Common myeloid progenitor, CD34-positive (primary cell): Measurements from ENCODE around the gene MSX2. TPM values are rescaled to one million over a fixed set of nuclear protein-coding genes. Genes with fewer than 3 reads are reported as not detected.

Source experiments
- CTCF ChIA-PET: fragments of 350-600 bp; sonication (Branson Sonifier 250); formaldehyde crosslinking; loops from one replicate; lab custom pipeline; 2021; ENCODE audit warnings: antibody characterized with exemption; lab: Charles Lee
- POLR2A ChIA-PET: fragments of 350-600 bp; sonication (Branson Sonifier 250); formaldehyde crosslinking; loops from one replicate; lab custom pipeline; 2021; ENCODE audit warnings: antibody characterized with exemption; lab: Charles Lee
- DNase-seq, 3 donors: peaks; one replicate each; pipeline versions ENCODE4 v3.0.0 to v3.0.0-alpha.2; 2013
- H3K27ac ChIP-seq, 2 experiments: 1 replicate in 1 of 2; 2 replicates in 1 of 2; pipeline ENCODE4 v1.7.0; 2013; ENCODE audit warnings: inconsistent platforms in 2 of 2, low read length in 2 of 2, mild to moderate bottlenecking in 2 of 2, low read depth in 1 of 2, moderate library complexity in 1 of 2; ENCODE audit not compliant: severe bottlenecking in 2 of 2, insufficient read depth in 1 of 2, poor library complexity in 1 of 2
- H3K27me3 ChIP-seq, 5 experiments: replicated peaks in 2 of 5; 1 replicate in 3 of 5; 2 replicates in 2 of 5; pipeline versions ENCODE4 v1.6.1 to v1.7.0; 2013; ENCODE audit warnings: low read length in 4 of 5, mild to moderate bottlenecking in 2 of 5, moderate library complexity in 2 of 5, inconsistent platforms in 1 of 5; ENCODE audit not compliant: insufficient read depth in 5 of 5, control insufficient read depth in 4 of 5
- H3K36me3 ChIP-seq, 4 experiments: 1 replicate in 2 of 4; 2 replicates in 2 of 4; pipeline versions ENCODE4 v1.6.1 to v1.7.0; 2013; ENCODE audit warnings: low read length in 3 of 4, control low read depth in 1 of 4, mild to moderate bottlenecking in 1 of 4; ENCODE audit not compliant: control insufficient read depth in 4 of 4, insufficient read depth in 4 of 4
- H3K4me1 ChIP-seq, 4 experiments: 1 replicate in 3 of 4; 2 replicates in 1 of 4; pipeline versions ENCODE4 v1.6.1 to v1.7.1; 2013; ENCODE audit warnings: low read length in 3 of 4, mild to moderate bottlenecking in 3 of 4, control low read depth in 1 of 4, inconsistent platforms in 1 of 4, moderate library complexity in 1 of 4; ENCODE audit not compliant: control insufficient read depth in 4 of 4, insufficient read depth in 4 of 4; ENCODE audit errors: control extremely low read depth in 1 of 4
- H3K4me3 ChIP-seq, 7 experiments: 1 replicate in 4 of 7; 2 replicates in 3 of 7; pipeline versions ENCODE4 v1.5.1 to v1.7.0; 2013; ENCODE audit warnings: mild to moderate bottlenecking in 7 of 7, low read length in 6 of 7, moderate library complexity in 6 of 7, inconsistent platforms in 2 of 7, low read depth in 2 of 7, control low read depth in 1 of 7; ENCODE audit not compliant: insufficient read depth in 4 of 7, control insufficient read depth in 1 of 7; ENCODE audit errors: extremely low read depth in 1 of 7
- H3K9me3 ChIP-seq, 5 experiments: 1 replicate in 4 of 5; 2 replicates in 1 of 5; pipeline versions ENCODE4 v1.6.1 to v1.7.1; 2013; ENCODE audit warnings: low read length in 4 of 5, mild to moderate bottlenecking in 2 of 5, inconsistent platforms in 1 of 5, low read depth in 1 of 5, moderate library complexity in 1 of 5; ENCODE audit not compliant: control insufficient read depth in 4 of 5, insufficient read depth in 2 of 5; ENCODE audit errors: control extremely low read depth in 1 of 5
- WGBS: methylation state at CpG from one replicate; pipeline ENCODE4 v1.1.5; 2013; ENCODE audit not compliant: insufficient coverage; 5-methylcytosine and 5-hydroxymethylcytosine counted together
- polyA plus RNA-seq: library from polyadenylated mRNA; unstranded; fragments of 120-200 nt; gene quantifications from one replicate; pipeline ENCODE4 v1.2.1, GENCODE V29; 2013

MSX2 gene
- 0.29 TPM for polyA plus RNA-seq

DNA sequence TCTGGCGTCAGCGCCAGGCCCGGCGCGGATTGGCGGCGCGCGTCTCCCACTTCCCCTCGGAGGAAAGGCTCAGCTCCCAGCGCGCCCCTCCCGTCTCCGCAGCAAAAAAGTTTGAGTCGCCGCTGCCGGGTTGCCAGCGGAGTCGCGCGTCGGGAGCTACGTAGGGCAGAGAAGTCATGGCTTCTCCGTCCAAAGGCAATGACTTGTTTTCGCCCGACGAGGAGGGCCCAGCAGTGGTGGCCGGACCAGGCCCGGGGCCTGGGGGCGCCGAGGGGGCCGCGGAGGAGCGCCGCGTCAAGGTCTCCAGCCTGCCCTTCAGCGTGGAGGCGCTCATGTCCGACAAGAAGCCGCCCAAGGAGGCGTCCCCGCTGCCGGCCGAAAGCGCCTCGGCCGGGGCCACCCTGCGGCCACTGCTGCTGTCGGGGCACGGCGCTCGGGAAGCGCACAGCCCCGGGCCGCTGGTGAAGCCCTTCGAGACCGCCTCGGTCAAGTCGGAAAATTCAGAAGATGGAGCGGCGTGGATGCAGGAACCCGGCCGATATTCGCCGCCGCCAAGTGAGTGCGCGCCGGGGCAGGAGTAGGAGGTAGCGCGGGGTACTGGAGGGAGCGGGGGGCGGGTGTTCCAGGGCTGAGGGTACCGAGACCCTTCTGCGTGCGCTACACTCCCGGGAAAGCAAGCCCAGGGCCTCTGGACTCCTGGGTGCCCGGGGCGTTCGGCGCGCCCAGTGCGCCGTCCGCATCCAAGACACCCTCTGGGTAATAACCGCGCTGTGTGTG, at the start of gene MSX2:
Gene MSX2 (plus strand): TSS at position 99 of the 777 bp plus-strand sequence. CDS start 78 bp downstream, at position 177.
- peaks cover 0 to 7% (median 0%) of the 10 kb centered on the region in 5 experiments for H3K9me3 ChIP-seq
- peaks cover 0 to 17% (median 8%) of the 10 kb centered on the region in 4 experiments for H3K4me1 ChIP-seq
- POLR2A ChIA-PET = no interaction called here
- peak; percentile 85 to 90 (median 87) for DNase-seq
- CTCF ChIA-PET = no interaction called here
- no peaks in the 10 kb centered on the region for H3K36me3 ChIP-seq
- H3K27me3 ChIP-seq = peaks cover 29 to 99% (median 60%) of the 10 kb centered on the region in 5 experiments
- WGBS = 2% methylated on average over 85 of the region's 87 CpGs
- H3K27ac ChIP-seq = no peak within 1 kb of the TSS
- peak within 1 kb of the TSS; percentile 29 to 70 (median 45) for H3K4me3 ChIP-seq

DNA sequence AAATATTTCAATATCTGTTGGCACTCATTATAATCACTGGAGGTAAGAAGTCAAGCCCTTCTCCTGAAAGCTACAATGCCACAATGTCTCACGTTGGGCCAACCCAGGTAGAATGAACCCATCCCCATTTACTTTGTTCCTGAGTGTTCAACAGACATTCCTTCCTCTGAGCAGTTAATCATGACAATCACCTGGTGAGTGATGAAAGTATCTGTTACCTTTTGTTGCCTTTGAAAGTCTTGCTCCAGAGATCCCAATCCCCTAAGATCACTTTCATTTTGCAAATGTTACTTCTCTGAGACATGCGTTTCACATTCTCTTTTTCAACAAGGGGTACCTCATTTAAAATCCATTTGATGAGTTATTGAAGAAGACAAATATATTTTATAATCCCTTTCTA, 49.3 kb upstream of the MSX2 start:
- CTCF ChIA-PET = no interaction called here
- 67% methylated on average over 1 of the region's 2 CpGs for WGBS
- no peak overlapping the region for H3K27ac ChIP-seq

DNA sequence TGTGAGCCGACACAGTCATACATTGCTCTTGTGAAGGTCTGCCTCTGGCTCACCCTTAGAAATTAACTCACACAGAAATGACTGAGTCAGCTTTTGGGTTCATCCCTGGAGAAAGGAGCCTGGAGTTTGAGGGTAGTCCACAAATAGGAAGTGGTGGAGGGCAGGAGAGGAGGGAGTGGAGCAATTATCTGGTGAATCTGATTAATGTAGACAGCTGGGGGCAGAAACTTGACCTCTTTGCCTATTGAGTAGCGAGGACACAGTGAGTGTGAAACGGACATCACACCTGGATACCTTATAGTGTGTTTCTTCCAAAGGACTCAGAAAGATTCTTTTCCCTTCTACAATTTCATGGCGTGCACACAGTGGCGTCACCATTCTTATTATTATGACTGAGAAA, 48.5 kb upstream of the MSX2 start:
- ChIA-PET CTCF (no interaction called here), POLR2A (no interaction called here)
- H3K27me3 ChIP-seq = peaks cover 0 to 15% (median 0%) of the 10 kb centered on the region in 5 experiments
- no peaks in the 10 kb centered on the region for H3K36me3 ChIP-seq
- no peak overlapping the region for H3K27ac ChIP-seq
- no peak overlapping the region for H3K4me3 ChIP-seq
- peaks cover 0 to 2% (median 0%) of the 10 kb centered on the region in 5 experiments for H3K9me3 ChIP-seq
- DNase-seq = no peak
- no peaks in the 10 kb centered on the region for H3K4me1 ChIP-seq
- WGBS = 100% methylated on average over 2 of the region's 5 CpGs

More for the DNA sequence above, 49.3 kb upstream of the MSX2 start:
- Histone ChIP-seq H3K36me3 (no peaks in the 10 kb centered on the region), H3K9me3 (no peaks in the 10 kb centered on the region), H3K4me3 (no peak overlapping the region), H3K27me3 (peaks cover 0 to 10% (median 0%) of the 10 kb centered on the region in 5 experiments), H3K4me1 (no peaks in the 10 kb centered on the region)
- POLR2A ChIA-PET = no interaction called here
- DNase-seq = no peak

DNA sequence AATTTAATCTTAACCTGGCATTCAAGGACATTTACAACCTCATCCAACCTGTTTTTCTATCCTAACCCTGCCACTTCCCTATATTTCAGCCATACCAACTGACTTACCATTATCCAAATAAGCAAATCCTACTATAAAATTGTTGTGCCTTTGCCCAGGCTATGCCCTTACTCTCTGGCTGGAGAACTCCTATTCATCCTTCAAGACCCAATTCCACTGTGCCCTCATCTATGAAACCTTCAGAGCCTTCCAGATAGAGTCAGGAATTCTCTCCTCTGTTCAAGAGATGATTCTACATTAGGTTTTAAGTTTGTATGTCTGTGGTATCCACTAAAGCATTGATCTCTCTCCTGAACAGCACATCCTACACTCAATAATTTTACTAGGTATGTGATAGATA, 46.3 kb upstream of the MSX2 start:
- no peaks in the 10 kb centered on the region for H3K36me3 ChIP-seq
- no peaks in the 10 kb centered on the region for H3K4me1 ChIP-seq
- H3K27ac ChIP-seq = no peak overlapping the region
- ChIA-PET POLR2A (no interaction called here), CTCF (no interaction called here)
- peaks cover 0 to 6% (median 0%) of the 10 kb centered on the region in 5 experiments for H3K9me3 ChIP-seq
- peaks cover 0 to 19% (median 0%) of the 10 kb centered on the region in 5 experiments for H3K27me3 ChIP-seq
- DNase-seq = no peak
- no peak overlapping the region for H3K4me3 ChIP-seq

DNA sequence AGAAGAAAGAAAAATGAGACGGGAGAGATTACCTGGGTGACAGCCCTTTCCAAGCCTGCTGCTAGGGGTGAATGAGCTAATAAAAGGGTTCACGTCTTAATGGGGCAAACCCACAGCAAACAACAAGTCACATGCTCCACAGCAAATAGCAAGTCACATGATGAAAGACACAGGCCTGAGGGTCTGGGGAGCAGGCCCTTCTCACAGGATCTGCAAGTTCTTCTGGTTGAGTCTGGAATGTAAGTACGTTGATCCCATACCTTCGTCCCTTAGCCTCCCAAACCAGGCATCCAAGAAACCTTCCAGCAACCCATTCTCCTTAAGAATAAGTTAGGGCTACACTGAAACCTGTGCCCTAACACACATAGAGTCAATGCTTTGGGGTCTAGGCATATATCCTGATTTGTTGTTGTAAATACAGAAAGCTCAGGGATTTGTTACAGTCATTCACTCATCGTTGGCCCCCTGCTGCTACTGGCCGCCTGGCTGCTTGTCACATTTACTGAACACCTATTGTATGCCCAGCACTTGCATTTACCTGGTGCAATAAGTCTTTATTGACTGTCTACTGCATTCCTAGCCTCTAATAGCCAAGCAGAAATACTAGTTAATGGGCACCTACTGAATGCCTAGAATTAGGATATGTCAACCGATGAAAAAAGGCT, 43.3 kb upstream of the MSX2 start:
- Histone ChIP-seq H3K27ac (no peak overlapping the region), H3K27me3 (peaks cover 0 to 30% (median 4%) of the 10 kb centered on the region in 5 experiments), H3K36me3 (no peaks in the 10 kb centered on the region), H3K9me3 (peaks cover 0 to 6% (median 0%) of the 10 kb centered on the region in 5 experiments), H3K4me1 (no peaks in the 10 kb centered on the region), H3K4me3 (no peak overlapping the region)
- ChIA-PET POLR2A (no interaction called here), CTCF (no interaction called here)
- DNase-seq = no peak
- WGBS = 96% methylated on average over 4 of the region's 7 CpGs

DNA sequence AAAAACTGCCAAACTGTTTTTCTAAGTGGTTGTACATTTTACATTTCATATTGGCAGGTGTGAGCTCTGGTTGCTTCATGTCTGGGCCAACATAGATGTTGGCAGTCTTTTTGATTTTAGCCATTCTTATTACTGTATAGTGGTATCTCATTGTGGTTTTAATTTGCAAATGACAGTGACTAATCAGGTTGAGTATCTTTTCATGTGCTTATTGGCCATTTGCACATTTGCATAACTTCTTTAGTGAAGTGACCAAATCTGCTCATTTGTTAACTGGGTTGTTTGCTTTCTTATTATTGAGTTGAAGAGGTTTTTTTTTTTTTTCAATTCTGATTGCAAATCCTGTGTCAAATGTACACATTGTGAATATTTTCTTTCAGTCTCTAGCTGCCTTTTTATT, 36.9 kb upstream of the MSX2 start:
- Histone ChIP-seq H3K4me3 (no peak overlapping the region), H3K36me3 (no peaks in the 10 kb centered on the region), H3K27ac (no peak overlapping the region), H3K9me3 (no peaks in the 10 kb centered on the region), H3K4me1 (no peaks in the 10 kb centered on the region), H3K27me3 (peaks cover 17 to 73% (median 48%) of the 10 kb centered on the region in 5 experiments)
- ChIA-PET POLR2A (no interaction called here), CTCF (no interaction called here)
- DNase-seq = no peak
